Measurements from ENCODE around the gene PTMA.
"Not testable (repeated sequence)": the region's sequence is repeated elsewhere in the genome, so short reads cannot be mapped to it uniquely, and the experiment has no call there.

PTMA gene

GRCh38 chr2:231701456-231702373 lies 6.6 kb upstream of the PTMA start:
- no peak for FAIRE-seq

DNA sequence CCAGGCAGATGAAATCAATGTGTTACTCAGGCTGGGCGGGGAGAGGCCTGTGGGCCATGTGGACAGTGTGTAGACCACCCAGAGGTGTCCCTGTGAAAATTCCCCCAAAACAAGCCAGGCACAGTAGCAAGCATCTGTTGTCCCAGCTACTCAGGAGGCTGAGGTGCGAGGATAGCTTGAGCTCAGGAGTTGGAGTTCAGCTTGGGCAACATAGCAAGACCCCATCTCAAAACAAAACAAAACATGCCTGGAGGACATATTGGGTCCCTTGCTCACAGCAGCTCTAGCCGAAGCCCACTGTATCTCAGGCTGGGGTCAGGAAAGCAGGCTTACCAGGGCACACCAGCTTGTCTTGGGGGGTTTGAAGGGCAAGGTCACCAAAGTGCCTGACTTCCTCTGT lies 4.3 kb upstream of the PTMA start:
- no peak for FAIRE-seq

DNA sequence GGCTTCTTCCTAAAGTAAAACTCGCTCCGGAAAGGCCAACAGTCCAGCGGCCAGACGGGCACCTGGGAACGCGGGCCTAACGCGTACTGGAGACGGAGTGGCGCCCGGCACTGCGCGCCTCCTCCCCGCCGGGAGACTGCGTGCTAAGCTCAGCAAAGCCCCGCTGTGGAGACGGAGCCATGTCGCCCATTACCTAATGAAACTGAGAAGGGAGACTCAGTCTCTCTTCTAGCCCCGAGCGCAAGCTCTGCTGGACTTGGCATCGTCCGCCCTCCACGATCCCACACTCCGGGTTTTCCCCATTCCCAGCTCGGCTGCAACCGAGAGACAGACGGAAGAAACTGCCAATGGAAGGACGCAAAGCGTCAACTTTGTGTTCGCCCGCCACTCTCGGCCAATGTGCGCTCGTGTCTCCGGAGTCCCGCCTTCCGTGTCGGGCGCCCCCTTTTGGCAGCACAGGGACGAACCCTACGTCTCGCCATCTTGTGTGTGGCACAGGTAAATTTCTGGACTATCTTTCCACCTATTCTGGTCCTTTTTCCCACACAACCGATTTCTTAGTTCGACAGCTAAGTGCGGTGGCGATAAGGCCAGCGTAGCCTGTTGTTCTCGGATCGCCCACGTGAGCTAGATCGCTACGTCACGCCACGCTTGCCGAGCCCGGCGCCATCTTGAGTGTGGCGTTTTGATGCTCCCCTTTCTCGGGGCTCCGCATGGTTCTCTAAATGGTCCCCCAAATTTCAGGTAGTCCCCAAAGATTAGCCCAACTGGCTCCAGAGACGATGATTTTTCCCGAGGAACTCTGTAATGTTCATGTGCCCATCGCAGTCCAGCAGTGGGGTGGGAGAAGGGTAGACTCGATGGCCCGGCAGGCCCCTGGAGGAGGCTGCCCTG lies 1.3 kb upstream of the PTMA start:
- FAIRE-seq: no peak

DNA sequence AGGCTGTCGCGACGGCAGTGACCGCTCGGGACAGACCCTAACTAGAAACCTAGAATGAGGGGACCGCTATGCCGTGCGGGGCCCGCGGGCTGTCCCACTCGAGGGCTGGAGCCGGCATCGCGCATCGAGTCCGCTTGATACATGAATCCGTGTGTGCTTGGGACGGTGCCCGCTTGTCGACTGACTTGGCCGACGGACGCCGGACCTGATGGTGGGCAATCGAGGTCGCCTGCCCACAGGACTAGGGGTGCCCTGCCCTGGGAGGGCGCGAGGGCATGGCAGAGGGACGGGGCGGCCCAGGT lies 749 bp upstream of the PTMA start:
- FAIRE-seq: no peak

GRCh38 chr2:231708773-231709635 lies 679 bp downstream of the PTMA start:
- FAIRE-seq: no peak

GRCh38 chr2:231709636-231709980 lies 1.3 kb downstream of the PTMA start:
- no peak for FAIRE-seq

- FAIRE-seq: no peak
These were observed 1.9 kb downstream of the PTMA start for GRCh38 chr2:231709981-231710798.

DNA sequence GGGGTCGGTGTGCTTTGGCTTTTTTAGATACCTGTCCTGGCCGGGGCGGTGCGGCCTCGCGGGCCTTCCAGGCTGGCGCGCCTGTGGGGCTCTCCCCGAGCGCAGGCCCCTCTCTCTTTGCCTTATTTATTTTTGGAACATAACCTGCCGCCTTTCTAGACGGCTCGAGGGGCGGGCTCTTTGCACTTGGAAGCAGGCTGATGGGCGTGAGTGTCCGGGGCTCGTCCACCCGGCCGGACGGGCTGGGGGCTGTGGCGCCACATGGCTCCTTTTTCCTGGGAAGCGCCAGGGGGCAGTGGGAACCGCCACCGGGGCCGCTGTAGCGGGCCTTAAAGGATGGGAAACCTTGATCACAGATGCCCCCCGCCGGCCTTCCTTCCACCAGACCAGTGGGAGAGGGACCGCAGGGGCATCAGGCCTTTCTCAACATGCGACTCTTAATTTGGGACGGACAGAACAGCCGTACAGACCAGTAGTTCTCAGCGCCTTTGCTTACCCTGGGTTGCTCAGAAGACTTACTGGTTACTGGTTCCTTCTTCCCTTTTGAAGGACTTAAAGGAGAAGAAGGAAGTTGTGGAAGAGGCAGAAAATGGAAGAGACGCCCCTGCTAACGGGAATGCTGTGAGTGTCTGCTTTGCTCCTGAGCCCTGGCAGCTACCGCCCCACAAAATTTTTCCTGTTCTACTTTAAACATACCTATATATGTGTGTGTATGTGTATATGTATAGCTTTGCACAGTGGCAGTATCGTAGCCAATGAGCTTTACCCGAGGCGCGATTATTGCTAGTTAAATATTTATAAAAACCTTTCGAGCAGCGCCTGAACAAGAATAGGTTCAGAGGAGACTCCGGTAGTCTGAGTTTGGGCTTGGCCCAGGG lies 2.7 kb downstream of the PTMA start:
- no peak for FAIRE-seq

- FAIRE-seq: no peak
These were observed 3.5 kb downstream of the PTMA start for GRCh38 chr2:231711677-231712450.

GRCh38 chr2:231712451-231713021 lies 4.2 kb downstream of the PTMA start:
- not testable (repeated sequence) for FAIRE-seq

DNA sequence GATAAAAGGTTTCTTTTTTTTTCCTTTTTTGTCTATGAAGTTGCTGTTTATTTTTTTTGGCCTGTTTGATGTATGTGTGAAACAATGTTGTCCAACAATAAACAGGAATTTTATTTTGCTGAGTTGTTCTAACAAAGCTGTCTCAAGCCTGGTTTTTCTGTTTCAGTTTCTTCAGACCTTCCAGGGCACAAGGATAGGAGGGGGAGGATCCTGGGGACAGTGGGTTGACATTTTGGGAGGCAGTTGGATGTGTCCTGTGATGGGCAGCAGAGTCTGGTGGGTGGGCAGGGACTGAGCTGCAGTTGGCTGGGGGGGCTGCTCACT lies 5.0 kb downstream of the PTMA start:
- not testable (repeated sequence) for FAIRE-seq

DNA sequence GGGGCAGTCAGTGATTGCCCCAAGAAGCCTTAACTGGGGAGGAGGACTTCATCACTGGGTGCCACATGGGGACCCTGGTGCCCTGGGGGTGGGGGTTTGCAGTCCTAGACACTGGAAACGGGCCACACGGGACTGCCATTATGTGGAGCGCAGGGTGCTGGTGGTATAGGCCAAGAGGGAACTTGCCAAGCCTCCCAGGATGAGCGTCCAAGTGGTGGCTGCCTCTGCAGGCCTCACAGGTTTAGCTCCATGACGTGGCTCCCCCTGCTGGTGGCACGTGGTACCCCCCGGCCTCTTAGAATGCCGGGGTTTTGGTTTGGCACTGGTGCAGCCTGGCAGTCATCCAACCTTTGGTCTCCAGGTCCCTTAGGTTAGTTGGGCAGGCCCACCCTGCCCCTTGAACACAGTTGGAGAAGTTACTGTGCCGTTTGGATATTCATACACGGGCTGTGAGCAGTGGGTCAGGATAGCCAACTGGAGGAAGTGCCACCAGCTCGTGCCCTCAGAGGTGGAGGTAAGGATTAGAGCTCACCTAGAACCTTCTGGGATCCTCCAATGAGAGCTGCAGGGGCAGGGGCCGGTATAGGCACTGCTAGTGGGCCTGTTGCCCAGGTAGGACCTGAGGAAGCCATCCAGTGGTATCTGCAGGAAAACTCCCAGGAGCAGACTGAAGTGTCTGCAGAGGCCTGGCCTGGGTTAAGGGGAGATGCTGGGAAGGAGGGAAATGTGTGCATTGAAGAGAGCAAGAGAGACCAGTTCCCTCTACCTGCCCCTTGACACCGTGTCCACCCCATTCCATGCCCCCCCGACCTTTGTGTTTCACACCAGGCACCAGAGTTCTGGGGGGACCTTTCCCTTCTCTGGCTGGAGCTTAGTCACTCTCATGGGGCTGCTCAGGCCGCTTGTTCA lies 5.7 kb downstream of the PTMA start:
- FAIRE-seq: no peak

DNA sequence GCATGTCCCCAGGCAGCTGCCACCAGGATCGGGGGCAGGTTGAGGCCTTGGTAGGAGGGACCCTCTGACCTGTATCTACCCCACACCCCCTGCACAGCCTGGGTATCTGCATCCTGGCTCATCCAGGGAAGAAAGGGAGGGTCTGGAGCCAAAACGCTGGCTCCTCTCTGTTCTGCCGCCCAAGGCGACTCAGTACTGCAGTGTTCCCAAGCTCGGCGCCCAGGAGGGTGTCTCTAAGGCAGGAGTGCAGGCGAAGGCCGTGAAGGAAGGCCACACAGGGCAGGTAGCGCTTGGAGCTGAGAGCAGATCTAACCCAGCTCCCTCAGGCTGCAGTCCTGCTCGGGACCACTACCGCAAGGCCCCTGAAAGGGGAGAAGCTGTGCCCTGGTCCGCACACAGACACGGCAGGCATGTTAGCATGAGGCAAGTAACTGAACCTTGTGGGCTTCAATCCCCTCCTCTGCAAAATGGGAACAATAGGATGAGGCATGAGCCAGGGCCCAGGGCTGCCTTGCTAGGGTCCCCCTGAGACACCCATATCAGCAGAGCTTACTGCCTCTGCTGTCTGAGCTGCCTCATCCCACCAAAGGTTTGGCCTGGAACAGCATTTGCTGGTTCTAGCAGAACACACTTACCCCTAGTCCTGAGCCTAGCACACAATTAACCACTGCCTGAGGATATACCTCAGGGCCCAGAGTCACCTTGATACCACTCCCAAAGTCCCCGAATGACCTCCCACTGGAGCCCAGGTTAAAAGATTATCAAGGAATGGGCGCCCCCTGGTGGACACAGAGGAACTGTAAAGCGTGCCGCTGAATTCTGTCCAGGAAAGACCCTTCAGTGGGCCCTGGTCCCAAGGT lies 6.5 kb downstream of the PTMA start:
- FAIRE-seq: no peak

DNA sequence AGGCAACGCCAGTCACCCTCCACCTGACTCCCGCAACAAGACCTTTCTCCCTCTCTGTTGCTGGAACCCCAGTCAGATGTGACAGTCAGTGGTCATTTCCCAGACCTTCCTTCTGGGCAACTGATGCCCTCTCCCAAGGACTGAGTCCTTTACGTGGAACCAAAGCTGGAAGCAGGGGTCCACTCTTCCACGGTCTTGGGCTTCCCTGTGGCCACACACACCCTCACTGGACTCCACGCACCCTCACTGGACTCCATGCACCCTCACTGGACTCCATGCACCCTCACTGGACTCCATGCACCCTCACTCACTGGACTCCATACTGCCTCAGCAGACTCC lies 7.1 kb downstream of the PTMA start:
- no peak for FAIRE-seq

DNA sequence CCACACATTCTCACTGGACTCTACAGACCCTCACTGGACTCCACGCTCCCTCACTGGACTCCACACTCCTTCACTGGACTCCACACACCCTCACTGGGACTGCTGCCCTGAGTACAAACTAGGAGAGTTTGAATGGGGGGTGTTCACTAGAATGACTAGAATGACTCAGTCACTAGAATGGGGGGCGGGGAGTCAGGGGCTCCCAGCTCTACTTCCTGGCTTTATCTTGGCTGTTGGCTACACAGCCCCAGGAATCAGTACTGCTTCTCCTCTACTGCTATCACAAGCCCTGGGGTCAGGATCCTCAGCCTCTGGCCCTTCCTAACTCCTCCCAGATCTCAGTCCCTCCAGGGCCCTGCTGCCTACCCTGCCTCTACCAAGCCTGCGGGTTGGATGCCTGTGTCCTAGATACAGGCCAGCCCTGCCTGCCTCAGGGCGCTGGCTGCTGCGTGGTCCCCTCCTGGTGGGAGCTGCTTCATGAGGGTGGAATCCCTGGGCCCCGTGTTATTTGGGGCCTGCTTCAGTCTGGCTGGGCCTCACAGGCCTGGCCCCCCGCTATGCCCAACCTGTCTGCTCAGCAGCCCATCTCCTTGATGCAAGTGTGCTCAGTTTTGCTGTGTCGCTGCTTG lies 7.8 kb downstream of the PTMA start:
- no peak for FAIRE-seq

GRCh38 chr2:231716666-231717280 lies 8.4 kb downstream of the PTMA start:
- no peak for FAIRE-seq

Data from A204.1 (cell line).